GM21367 (cell line): ENCODE data around the gene EPB41L4A.
"Not testable (repeated sequence)": the region's sequence is repeated elsewhere in the genome, so short reads cannot be mapped to it uniquely, and the experiment has no call there.

Experiments used
- ATAC-seq: cut with Tn5 transposase; IDR thresholded peaks from one replicate; pipeline ENCODE4 v1.9.1; 2021; ENCODE audit not compliant: unreplicated experiment

Gene EPB41L4A, protein sequence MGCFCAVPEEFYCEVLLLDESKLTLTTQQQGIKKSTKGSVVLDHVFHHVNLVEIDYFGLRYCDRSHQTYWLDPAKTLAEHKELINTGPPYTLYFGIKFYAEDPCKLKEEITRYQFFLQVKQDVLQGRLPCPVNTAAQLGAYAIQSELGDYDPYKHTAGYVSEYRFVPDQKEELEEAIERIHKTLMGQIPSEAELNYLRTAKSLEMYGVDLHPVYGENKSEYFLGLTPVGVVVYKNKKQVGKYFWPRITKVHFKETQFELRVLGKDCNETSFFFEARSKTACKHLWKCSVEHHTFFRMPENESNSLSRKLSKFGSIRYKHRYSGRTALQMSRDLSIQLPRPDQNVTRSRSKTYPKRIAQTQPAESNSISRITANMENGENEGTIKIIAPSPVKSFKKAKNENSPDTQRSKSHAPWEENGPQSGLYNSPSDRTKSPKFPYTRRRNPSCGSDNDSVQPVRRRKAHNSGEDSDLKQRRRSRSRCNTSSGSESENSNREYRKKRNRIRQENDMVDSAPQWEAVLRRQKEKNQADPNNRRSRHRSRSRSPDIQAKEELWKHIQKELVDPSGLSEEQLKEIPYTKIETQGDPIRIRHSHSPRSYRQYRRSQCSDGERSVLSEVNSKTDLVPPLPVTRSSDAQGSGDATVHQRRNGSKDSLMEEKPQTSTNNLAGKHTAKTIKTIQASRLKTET

DNA sequence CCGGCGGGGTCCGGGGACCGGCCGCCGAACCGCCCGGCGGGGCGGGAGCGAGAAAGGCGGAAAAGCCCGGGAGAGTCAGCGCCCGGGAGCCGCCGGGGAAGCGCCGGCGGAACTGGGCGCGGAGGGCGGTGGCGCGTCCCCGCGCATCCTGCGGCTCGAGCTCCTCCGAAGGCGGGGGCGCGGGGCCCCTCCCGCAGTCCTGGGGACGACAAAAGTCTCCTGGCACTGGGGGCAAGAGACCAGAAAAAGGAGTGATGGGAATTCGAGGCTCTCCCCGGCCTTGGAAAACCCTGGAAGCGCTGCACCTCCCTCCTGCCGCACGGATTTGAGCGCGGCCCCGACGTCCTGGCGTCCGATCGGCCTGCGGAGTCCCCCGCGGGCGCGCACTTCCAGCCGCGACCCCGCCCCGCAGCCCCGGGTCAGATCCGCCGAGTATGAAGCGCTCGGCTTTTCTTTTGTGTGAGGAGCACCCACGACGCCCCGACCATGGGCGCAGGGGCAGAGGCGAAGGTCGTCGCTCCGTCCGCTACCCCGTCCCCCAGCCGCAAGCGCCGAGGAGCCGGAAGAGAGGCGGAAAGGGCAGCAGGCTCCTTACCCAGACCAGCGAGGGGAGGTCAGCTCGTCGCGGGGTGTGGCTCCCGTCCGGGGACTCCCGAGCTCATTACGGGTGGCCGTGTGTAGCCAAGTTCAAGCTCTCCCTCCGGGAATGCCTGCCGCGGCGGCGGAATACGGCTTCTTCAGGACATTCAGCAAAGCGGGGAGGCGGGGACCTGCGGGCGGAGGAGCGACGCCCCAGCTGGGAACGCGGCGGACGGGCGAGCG, at the start of gene EPB41L4A:
Gene EPB41L4A (minus strand): TSS at position 114 of the 822 bp plus-strand sequence. CDS start 238 bp downstream, outside the sequence.
- no peak for ATAC-seq

DNA sequence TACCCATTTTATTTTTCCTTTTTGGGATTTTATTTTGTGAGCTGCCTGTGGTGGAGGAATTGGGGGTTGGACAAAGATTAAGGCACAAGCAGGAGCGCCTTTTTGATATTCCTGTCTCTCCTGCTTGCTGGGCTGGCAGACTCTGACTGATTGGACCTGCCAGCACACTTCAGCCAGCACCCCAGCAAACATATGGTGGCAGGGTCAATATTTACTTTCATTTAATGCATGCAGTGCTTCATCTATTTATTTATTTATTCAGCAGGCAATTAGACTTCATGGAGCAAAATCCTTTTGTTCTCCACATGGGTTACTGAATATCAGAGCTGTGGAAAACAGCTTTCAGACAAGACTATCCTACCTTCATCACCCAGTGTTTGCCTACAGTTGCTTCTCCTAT, 48.4 kb upstream of the EPB41L4A start:
- no peak for ATAC-seq

DNA sequence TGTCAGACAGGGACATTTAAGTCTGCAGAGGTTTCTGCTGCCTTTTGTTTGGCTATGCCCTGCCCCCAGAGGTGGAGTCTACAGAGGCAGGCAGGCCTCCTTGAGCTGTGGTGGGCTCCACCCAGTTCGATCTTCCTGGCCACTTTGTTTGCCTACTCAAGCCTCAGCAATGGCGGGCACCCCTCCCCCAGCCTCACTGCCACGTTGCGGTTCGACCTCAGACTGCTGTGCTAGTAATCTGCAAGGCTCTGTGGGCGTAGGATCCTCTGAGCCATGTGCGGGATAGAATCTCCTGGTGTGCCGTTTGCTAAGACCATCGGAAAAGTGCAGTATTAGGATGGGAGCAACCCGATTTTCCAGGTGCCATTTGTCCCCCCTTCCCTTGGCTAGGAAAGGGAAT, 47.2 kb upstream of the EPB41L4A start:
- not testable (repeated sequence) for ATAC-seq

DNA sequence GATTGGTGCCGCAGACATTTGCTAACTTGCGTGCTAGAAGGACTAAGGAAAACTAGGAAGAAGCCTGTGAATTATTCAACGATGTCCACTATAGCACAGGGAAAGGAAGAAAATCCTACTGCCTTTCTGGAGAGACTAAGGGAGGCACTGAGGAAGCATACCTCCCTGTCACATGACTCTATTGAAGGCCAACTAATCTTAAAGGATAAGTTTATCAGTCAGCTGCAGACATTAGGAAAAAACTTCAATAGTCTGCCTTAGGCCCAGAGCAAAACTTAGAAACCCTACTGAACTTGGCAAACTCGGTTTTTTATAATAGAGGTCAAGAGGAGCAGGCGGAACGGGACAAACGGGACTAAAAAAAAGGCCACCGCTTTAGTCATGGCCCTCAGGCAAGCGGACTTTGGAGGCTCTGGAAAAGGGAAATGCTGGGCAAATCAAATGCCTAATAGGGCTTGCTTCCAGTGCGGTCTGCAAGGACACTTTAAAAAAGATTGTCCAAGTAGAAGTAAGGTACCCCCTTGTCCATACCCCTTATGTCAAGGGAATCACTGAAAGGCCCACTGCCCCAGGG, 28.2 kb upstream of the EPB41L4A start:
- not testable (repeated sequence) for ATAC-seq

DNA sequence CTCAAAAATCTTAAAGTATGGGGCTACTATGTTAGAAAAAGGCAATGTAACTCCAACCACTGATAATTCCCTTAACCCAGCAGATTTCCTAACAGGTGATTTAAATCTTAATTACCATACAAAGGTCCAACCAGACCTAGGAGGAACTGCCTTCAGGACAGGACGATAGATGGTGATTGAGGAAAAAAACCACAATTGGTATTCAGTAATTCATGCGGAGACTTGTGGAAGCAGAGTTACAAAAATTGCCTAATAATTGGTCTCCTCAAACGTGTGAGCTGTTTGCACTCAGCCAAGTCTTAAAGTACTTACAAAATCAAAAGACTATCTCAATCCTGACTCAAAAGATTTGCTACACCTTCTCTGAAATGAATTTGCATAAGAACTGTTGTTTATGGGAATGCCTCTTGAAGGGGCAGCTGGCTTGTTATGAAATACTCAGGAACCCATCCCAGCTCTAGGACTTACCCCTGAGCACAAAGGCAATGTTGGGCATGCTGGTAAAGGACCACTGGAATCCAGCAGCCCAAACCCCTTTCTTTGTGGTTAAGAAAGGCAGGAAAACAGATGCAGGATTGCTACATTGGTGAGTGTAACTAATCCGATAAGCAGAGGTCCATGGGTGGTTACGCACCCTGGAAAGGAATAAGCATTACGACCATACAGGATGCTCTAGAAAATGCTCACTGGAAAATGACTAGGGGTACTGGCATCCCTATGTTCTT, 26.7 kb upstream of the EPB41L4A start:
- ATAC-seq: no peak

DNA sequence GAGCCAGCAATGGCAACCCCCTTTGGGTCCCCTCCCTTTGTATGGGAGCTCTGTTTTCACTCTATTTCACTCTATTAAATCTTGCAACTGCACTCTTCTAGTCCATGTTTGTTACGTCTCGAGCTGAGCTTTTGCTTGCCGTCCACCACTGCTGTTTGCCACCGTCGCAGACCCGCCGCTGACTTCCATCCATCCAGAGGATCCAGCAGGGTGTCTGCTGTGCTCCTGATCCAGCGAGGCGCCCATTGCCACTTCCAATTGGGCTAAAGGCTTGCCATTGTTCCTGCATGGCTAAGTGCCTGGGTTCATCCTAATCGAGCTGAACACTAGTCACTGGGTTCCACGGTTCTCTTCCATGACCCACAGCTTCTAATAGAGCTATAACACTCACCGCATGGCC, 24.9 kb upstream of the EPB41L4A start:
- not testable (repeated sequence) for ATAC-seq

DNA sequence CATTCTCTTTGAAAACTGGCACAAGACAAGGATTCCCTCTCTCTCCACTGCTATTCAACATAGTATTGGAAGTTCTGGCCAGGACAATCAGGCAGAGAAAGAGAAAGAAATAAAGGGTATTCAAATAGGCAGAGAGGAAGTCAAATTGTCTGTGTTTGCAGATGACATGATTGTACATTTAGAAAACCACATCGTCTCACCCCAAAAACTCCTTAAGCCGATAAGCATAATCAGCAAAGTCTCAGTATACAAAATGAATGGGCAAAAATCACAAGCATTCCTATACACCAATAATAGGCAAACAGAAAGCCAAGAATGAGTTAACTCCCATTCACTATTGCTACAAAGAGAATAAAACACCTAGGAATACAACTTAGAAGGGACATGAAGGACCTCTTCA, 21.0 kb upstream of the EPB41L4A start:
- no peak for ATAC-seq

DNA sequence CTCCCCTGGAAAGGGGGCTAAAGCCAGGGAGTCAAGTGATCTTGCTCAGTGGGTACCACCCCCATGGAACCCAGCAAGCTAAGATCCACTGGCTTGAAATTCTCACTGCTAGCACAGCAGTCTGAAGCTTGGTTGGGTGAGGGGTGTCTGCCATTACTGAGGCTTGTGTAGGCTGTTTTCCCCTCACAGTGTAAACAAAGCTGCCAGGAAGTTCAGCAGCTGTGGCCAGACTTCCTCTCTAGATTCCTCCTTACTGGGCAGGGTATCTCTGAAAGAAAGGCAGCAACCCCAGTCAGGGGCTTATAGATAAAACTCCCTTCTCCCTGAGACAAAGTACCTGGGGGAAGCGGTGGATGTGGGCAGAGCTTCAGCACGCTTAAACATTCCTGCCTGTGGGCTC, 17.1 kb upstream of the EPB41L4A start:
- no peak for ATAC-seq

DNA sequence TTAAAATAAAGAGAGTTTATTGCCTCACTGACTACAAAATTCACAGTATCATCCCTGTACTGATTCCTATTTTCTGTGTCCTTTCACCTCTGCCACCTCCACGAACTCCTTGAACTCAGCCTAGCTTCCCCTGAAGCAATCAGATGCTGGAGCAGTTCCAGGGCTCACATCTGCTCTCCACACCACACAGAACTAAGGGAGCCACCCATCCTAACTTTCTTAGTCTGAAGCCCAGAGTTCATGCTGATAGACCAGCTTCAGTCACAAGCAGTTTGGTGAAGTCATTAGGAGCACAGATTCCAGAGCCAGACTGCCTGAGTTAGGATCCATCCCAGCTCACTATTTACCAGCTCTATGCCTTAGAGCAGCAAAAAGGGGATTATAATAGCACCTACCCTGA, 15.6 kb upstream of the EPB41L4A start:
- ATAC-seq: no peak

DNA sequence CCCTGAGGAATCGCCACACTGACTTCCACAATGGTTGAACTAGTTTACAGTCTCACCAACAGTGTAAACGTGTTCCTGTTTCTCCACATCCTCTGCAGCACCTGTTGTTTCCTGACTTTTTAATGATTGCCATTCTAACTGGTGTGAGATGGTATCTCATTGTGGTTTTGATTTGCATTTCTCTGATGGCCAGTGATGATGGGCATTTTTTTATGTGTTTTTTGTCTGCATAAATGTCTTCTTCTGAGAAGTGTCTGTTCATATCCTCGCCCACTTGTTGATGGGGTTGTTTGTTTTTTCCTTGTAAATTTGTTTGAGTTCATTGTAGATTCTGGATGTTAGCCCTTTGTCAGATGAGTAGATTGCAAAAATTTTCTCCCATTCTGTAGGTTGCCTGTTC, 7.1 kb upstream of the EPB41L4A start:
- ATAC-seq: not testable (repeated sequence)

DNA sequence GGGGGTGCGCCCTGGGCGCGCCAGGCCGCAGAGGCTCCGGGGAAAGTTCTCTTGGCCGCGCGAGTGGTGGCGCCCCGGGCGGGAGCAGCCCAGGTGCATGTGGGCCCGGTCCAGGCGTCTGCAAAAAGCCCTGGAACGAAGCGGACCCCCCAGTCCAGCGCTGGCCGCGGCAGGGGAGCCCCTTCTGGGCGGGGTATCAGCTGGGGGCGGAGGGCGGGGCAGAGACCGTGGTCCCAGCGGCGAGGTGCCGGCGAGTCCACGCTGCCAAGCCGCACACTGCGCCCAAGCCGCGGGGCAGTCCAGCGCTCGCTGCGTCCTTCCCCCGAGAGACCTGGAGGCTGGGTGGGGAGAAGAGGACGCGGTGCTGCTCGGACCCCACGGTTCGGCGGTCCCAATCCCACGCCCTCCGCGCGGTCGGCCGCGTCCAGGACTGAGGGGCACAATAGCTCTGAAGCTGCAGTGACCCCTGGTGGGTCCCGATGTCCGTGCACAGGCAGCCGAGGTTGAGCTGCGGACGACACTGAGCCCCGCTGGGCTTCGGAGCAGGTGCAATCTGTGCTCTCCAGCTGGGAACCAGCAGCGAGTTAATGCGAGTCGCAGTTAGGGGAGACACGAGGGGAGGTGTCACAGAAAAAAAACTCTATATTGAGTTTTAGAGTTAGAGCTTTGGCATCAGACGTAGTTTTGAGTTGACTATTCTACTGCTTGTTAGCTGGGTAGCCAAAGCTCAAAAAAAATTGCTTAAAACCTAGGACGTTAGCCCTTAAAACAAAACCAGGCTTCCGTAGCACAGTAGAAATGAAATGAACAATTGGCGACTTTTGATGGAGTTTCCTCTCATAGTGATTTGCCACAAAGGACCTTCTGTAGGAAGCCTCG, 1.1 kb upstream of the EPB41L4A start:
- peak; percentile 90 for ATAC-seq

DNA sequence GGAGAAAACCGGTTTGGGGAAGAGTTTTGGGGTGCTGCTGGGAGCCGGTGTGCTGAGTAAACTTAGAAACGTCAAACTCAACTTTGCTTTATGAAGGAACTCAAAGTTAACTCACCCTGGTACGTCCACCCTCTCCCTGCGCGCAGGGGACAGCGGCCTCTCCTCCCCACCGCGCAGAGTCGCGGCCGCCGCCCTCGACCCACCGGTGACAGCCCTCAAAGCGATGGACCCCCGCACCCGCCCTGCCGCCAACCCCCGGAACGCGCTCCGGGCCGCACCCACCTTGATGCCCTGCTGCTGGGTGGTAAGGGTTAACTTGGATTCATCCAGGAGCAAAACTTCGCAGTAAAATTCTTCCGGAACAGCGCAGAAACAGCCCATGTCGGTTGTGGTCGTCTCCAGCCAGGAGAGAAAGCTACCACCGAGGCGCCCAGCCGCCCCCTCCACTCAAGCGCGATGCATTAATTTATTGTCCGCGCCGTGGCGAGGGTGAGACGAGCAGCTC, 366 bp downstream of the EPB41L4A start:
- no peak for ATAC-seq

DNA sequence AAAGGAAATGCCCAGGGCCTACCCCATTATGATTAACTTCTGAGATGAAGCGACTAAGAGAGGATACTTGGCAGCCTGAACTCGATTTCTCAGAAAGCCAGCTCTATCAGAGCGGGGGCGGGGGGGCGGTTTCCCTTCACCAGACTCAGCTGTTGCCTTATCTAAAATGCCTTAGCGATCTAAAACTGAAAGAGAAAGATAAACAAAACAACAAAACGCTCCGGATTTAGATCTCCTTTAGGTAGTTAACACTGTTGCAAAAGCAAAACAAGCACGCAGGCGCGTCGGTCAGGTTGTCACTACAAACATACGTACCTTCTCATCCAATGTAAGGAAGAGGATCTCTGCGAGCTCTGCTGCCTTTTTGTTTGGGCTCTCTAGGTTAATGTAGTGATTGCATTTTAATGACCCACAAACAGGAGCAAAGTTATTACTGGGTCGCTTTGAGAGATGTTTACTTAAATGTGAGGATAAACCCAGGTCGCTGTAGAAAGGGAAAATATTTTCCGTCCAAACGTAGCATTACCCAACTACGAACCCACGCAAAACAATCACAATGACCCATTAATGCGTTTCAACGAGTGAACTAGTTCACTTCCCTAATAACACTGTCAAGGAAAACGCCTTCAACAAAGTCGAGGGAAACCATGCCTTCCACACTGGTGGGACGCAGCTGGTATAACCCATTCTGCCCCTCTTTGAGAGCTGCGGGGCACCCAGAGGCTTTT, 982 bp downstream of the EPB41L4A start:
- ATAC-seq: peak; percentile 46

DNA sequence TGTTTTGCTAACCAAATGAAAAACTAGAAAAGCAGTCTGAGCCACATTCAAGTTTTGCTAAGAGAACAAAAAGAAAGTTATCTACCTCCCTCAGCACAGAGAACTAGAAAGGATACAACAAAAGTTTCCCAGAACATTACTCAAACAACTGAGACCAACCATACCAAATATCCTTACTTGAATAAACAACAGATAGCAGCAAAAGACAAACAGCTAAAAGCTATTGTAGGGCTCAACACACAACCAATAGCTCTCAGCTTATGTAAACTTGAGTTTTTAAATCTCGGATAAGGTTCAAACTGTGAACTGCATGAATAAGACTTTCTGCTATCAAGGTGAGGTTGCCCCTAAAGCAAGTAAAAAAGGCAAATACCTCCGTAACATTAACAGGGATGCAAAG, 3.5 kb downstream of the EPB41L4A start:
- no peak for ATAC-seq

DNA sequence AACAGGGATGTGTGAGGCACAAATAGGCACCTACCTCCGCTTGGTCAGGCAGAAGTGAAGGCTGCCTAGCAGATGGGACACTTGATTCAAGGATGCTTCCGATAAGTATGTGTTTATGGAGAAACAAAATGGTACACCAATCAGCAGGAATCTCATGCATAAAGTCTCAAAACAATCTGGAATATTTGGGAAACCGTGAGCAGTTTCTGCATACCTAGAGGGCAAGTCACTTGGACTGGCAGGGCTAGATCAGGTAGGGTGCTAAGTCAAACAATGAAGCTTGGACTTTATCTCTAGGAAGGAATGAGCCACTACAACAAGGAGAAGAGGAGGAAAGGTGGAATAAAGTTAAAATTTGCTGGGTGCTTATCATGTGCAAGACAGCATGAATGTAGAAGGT, 5.5 kb downstream of the EPB41L4A start:
- ATAC-seq: no peak

DNA sequence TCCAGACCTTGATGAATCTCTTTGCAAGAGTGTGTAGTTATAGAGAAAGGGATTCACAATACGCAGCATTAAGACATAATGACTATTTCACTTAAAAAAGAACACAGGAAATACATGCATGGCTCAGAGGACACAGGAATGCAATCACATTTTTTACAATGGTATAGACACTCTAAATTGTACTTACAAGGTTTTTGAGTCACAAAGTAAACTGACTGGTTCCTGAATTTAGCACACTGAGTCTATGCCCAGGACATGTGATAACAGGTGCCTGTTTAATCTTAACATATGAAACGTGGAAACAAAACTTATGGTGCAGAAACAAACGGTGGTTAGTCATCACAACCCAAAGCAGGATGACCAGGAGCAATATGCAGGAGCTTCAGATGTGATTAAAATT, 6.7 kb downstream of the EPB41L4A start:
- no peak for ATAC-seq

DNA sequence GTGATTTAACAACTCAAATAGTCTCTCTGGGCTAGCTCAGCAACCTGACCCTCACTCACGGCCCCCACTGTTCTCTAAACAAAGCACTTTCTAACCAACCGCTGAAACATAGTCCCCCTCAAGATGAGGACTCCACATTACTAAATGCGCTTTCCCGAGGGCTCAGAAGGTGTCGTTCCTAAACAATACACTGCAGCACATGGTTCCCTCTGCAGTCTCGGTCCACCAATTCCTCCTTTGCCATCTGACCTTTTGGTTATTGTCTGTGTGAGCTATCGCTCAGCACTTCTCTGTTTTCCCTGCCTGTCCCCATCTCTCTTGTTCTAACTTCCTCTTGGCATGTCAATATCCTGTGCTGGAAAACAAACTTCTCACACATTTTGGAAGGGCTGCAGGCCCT, 7.2 kb downstream of the EPB41L4A start:
- ATAC-seq: no peak

DNA sequence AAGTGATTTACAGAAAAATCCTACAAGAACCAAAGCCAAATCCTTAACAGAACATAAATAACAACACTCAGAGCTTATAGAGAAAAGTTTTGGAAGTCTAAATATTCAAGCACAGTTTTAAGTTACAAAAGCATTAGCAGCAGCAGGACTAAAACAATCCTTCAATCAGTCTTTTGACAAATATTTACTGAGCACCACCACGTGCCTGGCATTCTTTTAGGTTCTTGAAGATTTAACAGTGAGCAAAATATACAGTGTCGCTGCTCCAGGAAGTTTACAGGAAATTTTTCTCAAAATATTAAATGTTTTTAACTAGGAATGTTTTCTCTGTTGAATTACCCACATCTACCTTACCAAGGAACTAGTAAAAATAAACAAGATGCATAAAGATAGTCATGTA, 11.4 kb downstream of the EPB41L4A start:
- ATAC-seq: no peak

DNA sequence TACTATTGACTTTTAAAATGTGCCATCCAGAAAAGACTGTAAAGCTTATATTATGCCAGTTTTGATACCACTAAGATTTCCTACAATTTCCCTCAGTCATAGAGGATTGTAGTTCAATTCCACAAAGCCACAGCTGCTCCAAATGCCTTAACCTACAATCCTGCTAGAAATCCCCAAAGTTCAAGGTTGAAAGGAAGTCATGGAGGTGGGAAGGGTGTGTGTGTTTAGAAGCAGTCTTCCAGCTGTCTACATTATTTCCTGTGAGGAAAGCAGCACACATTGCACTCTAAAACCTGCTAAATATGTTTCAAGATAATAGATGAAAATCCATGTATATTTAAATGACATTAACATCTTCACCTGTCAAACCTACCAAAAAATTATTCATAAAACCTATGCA, 11.8 kb downstream of the EPB41L4A start:
- ATAC-seq: no peak
